Stimulated activated CD8-positive, alpha-beta memory T cell treated with anti-CD3 and anti-CD28 coated beads, Interleukin-7, amount 100 ng/mL, for 48 hours (primary cell): ENCODE data around the gene VDAC2.
"Not testable (repeated sequence)": the region's sequence is repeated elsewhere in the genome, so short reads cannot be mapped to it uniquely, and the experiment has no call there.

ENCODE experiments used
- DNase-seq, 2 donors: peaks; one replicate each; pipeline ENCODE4 v3.0.0-alpha.2; 2020; ENCODE audit warnings: low read depth in 1 of 2; ENCODE audit errors: extremely low read depth in 1 of 2

Gene VDAC2

GRCh38 chr10:75210282-75211006, at the start of gene VDAC2:
Gene VDAC2, plus strand, starts transcription at chr10:75210796. Its CDS starts 363 bp downstream, at chr10:75211159.
- peak; percentile 86 to 92 for DNase-seq

GRCh38 chr10:75165684-75166622, 44.6 kb upstream of the VDAC2 start:
- no peak for DNase-seq

GRCh38 chr10:75166623-75166972, 44.0 kb upstream of the VDAC2 start:
- no peak for DNase-seq

GRCh38 chr10:75168275-75168674, 42.3 kb upstream of the VDAC2 start:
- DNase-seq = no peak

GRCh38 chr10:75170215-75170614, 40.4 kb upstream of the VDAC2 start:
- no peak for DNase-seq

- DNase-seq = no peak
Measured at GRCh38 chr10:75175046-75175445, 35.5 kb upstream of the VDAC2 start.

- no peak for DNase-seq
Measured at GRCh38 chr10:75176046-75176445, 34.5 kb upstream of the VDAC2 start.

- DNase-seq = no peak
Measured at GRCh38 chr10:75176736-75177135, 33.9 kb upstream of the VDAC2 start.

- DNase-seq = no peak
Measured at GRCh38 chr10:75179657-75180177, 30.9 kb upstream of the VDAC2 start.

- DNase-seq = no peak
Measured at GRCh38 chr10:75180592-75180991, 30.0 kb upstream of the VDAC2 start.

GRCh38 chr10:75181073-75181472, 29.5 kb upstream of the VDAC2 start:
- DNase-seq = no peak

GRCh38 chr10:75186310-75186709, 24.3 kb upstream of the VDAC2 start:
- no peak for DNase-seq

GRCh38 chr10:75187961-75188426, 22.6 kb upstream of the VDAC2 start:
- DNase-seq = peak in 1 of 2 donors; percentile 40

GRCh38 chr10:75188522-75188921, 22.1 kb upstream of the VDAC2 start:
- DNase-seq = not testable (repeated sequence)

- no peak for DNase-seq
Measured at GRCh38 chr10:75189266-75190096, 21.1 kb upstream of the VDAC2 start.

GRCh38 chr10:75191821-75192568, 18.6 kb upstream of the VDAC2 start:
- no peak for DNase-seq

- not testable (repeated sequence) for DNase-seq
Measured at GRCh38 chr10:75194625-75195024, 16.0 kb upstream of the VDAC2 start.

- DNase-seq = no peak
Measured at GRCh38 chr10:75195035-75195763, 15.4 kb upstream of the VDAC2 start.

- DNase-seq = no peak
Measured at GRCh38 chr10:75197066-75197465, 13.5 kb upstream of the VDAC2 start.
